ENCODE data around the gene FYCO1.

- TF ChIP-seq POLR2AphosphoS5 (IDR thresholded peaks at IDR 0.05; ENCODE audit: low read depth, low read length) (no peak), POLR2A (IDR thresholded peaks at IDR 0.05; ENCODE audit: low read depth, low read length) (no peak), TAF1 (IDR thresholded peaks at IDR 0.05; ENCODE audit: low read depth, low read length) (no peak)
These were observed 57.6 kb downstream of the FYCO1 start for GRCh38 chr3:45938043-45938435.
